K562 (cell line): ENCODE data around the gene IRAK4. TPM values are rescaled to one million over a fixed set of nuclear protein-coding genes. Genes with fewer than 3 reads are reported as not detected.

Source experiments
- ATAC-seq: fragments of 200-7000 bp; cut with Tn5 transposase; 3 replicates; pipeline ENCODE4 v1.9.1; 2020; ENCODE audit warnings: moderate library complexity
- BruUV-seq: library from RNA; stranded (reverse); fragments of 400-500 nt; replicated peaks from 2 replicates; lab custom pipeline; 2021; lab: Mats Ljungman, UMichigan
- CTCF ChIA-PET: fragments of 300-600 bp; formaldehyde crosslinking; extraction: SDS; loops from one replicate; lab custom pipeline; 2021; ENCODE audit warnings: low intra/inter-chr PET ratio; lab: Yijun Ruan, JAX
- POLR2A ChIA-PET: fragments of 300-600, 350-650 bp; sonication (Branson Sonifier 250); formaldehyde crosslinking; extraction: SDS; loops from one replicate; lab custom pipeline; 2021; ENCODE audit warnings: antibody characterized with exemption, inconsistent platforms; lab: Yijun Ruan, JAX
- DNase-seq, 4 experiments: peaks; one replicate each; pipeline versions ENCODE4 v3.0.0 to v3.0.0-alpha.2; 2011 to 2018; ENCODE audit warnings: low spot score in 3 of 4, mixed read lengths in 3 of 4; ENCODE audit errors: extremely low read depth in 1 of 4
- FAIRE-seq: peaks from 2 replicates; lab custom pipeline; 2011; peaks lifted over from hg19 to GRCh38; lab: Jason Lieb, UNC
- H2AFZ ChIP-seq: 2 replicates; pipeline ENCODE4 v1.6.0; 2011; ENCODE audit warnings: low read depth, low read length, control low read depth, inconsistent platforms
- H3K27ac ChIP-seq: fragments of 200-600 bp; 3 replicates; pipeline ENCODE4 v1.8.0; 2011; ENCODE audit warnings: low read depth, mild to moderate bottlenecking, control low read depth, inconsistent platforms, low read length, moderate library complexity, mixed read lengths; ENCODE audit errors: extremely low read depth
- H3K27me3 ChIP-seq, 2 experiments: fragments of 300-600 bp in 1 of 2; 2 replicates in 1 of 2; 3 replicates in 1 of 2; pipeline versions ENCODE4 v1.6.0 to v1.8.0; 2011; ENCODE audit warnings: inconsistent platforms in 2 of 2, low read length in 2 of 2, mild to moderate bottlenecking in 1 of 2, mixed read lengths in 1 of 2, moderate library complexity in 1 of 2; ENCODE audit not compliant: control insufficient read depth in 2 of 2, insufficient read depth in 2 of 2
- H3K36me3 ChIP-seq: fragments of 300-600 bp; 3 replicates; pipeline ENCODE4 v1.8.0; 2011; ENCODE audit warnings: mild to moderate bottlenecking, low read length, inconsistent platforms; ENCODE audit not compliant: control insufficient read depth, insufficient read depth
- H3K4me1 ChIP-seq, 2 experiments: fragments of 200-600 bp in 1 of 2; replicated peaks in 1 of 2; 2 replicates in 1 of 2; 3 replicates in 1 of 2; pipeline versions ENCODE4 v1.5.1 to v1.8.0; 2011; ENCODE audit warnings: inconsistent platforms in 2 of 2, low read length in 2 of 2, mild to moderate bottlenecking in 1 of 2, mixed read lengths in 1 of 2, moderate library complexity in 1 of 2; ENCODE audit not compliant: control insufficient read depth in 2 of 2, insufficient read depth in 2 of 2
- H3K4me2 ChIP-seq: 2 replicates; pipeline ENCODE4 v1.6.1; 2011; ENCODE audit warnings: low read length, control low read depth, inconsistent platforms, mixed read lengths; ENCODE audit not compliant: insufficient read depth
- H3K4me3 ChIP-seq: fragments of 200-600 bp; sonication (generic), shearing (Covaris generic); 2 replicates; pipeline ENCODE4 v1.5.1; 2016; ENCODE audit warnings: control low read depth, inconsistent platforms
- H3K79me2 ChIP-seq: fragments of 200-600 bp; 3 replicates; pipeline ENCODE4 v1.8.0; 2011; ENCODE audit warnings: low read length, inconsistent platforms; ENCODE audit not compliant: control insufficient read depth, insufficient read depth
- H3K9ac ChIP-seq, 2 experiments: 2 replicates each; pipeline versions ENCODE4 v1.6.0 to v1.6.1; 2011; ENCODE audit warnings: low read depth in 2 of 2, low read length in 2 of 2, control low read depth in 1 of 2, inconsistent platforms in 1 of 2, mild to moderate bottlenecking in 1 of 2, mixed read lengths in 1 of 2; ENCODE audit not compliant: insufficient read depth in 1 of 2
- H3K9me1 ChIP-seq: one replicate; pipeline ENCODE4 v1.6.0; 2011; ENCODE audit warnings: inconsistent platforms, mild to moderate bottlenecking, low read length, moderate library complexity; ENCODE audit not compliant: control insufficient read depth, insufficient read depth
- H3K9me3 ChIP-seq: replicated peaks from 2 replicates; pipeline ENCODE4 v1.5.1; 2011; ENCODE audit warnings: low read depth, low read length, inconsistent platforms; ENCODE audit not compliant: control insufficient read depth, insufficient read depth
- H4K20me1 ChIP-seq: replicated peaks from 2 replicates; pipeline ENCODE4 v1.6.1; 2011; ENCODE audit warnings: low read length, inconsistent platforms, mixed read lengths; ENCODE audit not compliant: control insufficient read depth, insufficient read depth
- GATAD2A ChIP-seq: fragments of 450-650 bp; IDR thresholded peaks from 2 replicates; pipeline ENCODE4 v1.6.1; 2017
- NBN ChIP-seq: fragments of 450-650 bp; IDR thresholded peaks from 2 replicates; pipeline ENCODE4 v1.6.1; 2016; ENCODE audit warnings: low read depth, mild to moderate bottlenecking
- NFE2L1 ChIP-seq: fragments of 450-650 bp; IDR thresholded peaks from 2 replicates; pipeline ENCODE4 v1.6.1; 2016; ENCODE audit warnings: missing genetic modification characterization, low read depth, mild to moderate bottlenecking, missing compliant biosample characterization, moderate library complexity, borderline replicate concordance
- NFRKB ChIP-seq: fragments of 450-650 bp; IDR thresholded peaks from 2 replicates; pipeline ENCODE4 v1.6.1; 2016; ENCODE audit warnings: low read depth
- PHB ChIP-seq: fragments of 250-450 bp; sonication (Bioruptor Pico); IDR thresholded peaks from 2 replicates; pipeline ENCODE4 v1.5.0; 2021
- RBM22 ChIP-seq: fragments of 200-400 bp; formaldehyde crosslinking; IDR thresholded peaks from 2 replicates; pipeline ENCODE4 v1.6.1; 2018; ENCODE audit warnings: low read length, low read depth; ENCODE audit not compliant: poor library complexity, severe bottlenecking
- SMAD2 ChIP-seq: fragments of 150-350 bp; IDR thresholded peaks from 2 replicates; pipeline ENCODE4 v1.6.1; 2014; ENCODE audit warnings: low read depth, mild to moderate bottlenecking, low read length
- ZNF212 ChIP-seq: fragments of 450-650 bp; formaldehyde crosslinking; IDR thresholded peaks from 2 replicates; pipeline ENCODE4 v1.4.0; 2020; ENCODE audit warnings: mild to moderate bottlenecking
- ZSCAN29 ChIP-seq: fragments of 450-650 bp; IDR thresholded peaks from 2 replicates; pipeline ENCODE4 v1.6.1; 2017
- WGBS: fragments of 100-300 bp; shearing (Covaris generic); methylation state at CpG from one replicate; pipeline ENCODE4 v1.1.6; 2016; ENCODE audit warnings: low coverage, mixed read lengths; ENCODE audit not compliant: insufficient coverage; ENCODE audit errors: missing lambda C conversion rate; 5-methylcytosine and 5-hydroxymethylcytosine counted together
- in situ Hi-C: fragments of 300-500 bp; cut with MboI; formaldehyde crosslinking; loops from 4 replicates; pipeline ENCODE4 v1.15.0; 2018; ENCODE audit warnings: inconsistent platforms, mixed read lengths
- intact Hi-C: fragments of 100-400 bp; cut with micrococcal nuclease; formaldehyde crosslinking; loops from 2 replicates; pipeline ENCODE4 v1.14.2; 2022
- polyA plus RNA-seq, 8 experiments: library from polyadenylated mRNA; depleted of rRNA in 4 of 8; stranded (reverse) in 5 of 8; unstranded in 3 of 8; fragments of >200 nt; fragmentation: Nextera tagmentation in 2 of 8; fragmentation: Illumina TruSeq in 1 of 8; extraction: Ambion mirVana in 2 of 8; extraction: Trizol in 1 of 8; gene quantifications; 2 replicates each; pipeline versions ENCODE4 v1.2.1 to v1.2.3, GENCODE V29; 2011 to 2014; ENCODE audit warnings: inconsistent platforms in 1 of 8, missing spikeins in 1 of 8
- total RNA-seq, 7 experiments: library from RNA; depleted of rRNA in 6 of 7; stranded (reverse); fragments of >200 nt in 6 of 7; fragmentation: Illumina TruSeq in 2 of 7; extraction: Trizol in 2 of 7; gene quantifications; 2 replicates each; pipeline versions ENCODE4 v1.2.1 to v1.2.3, GENCODE V29; 2011 to 2021; ENCODE audit warnings: low replicate concordance in 1 of 7
- TF ChIP-seq, protein P1 (sequence below), 2 experiments: IDR thresholded peaks; 2 replicates each; pipeline ENCODE4 v1.6.1; 2012; ENCODE audit warnings: improper control_type of control experiment in 2 of 2, low read depth in 2 of 2, low read length in 2 of 2, borderline replicate concordance in 1 of 2

Gene IRAK4
- total and polyA plus RNA-seq, 9 of the 15 experiments (the other 6 are each of a cell fraction or from before 2014, with no cell fraction given) = 10.8 to 34.5 (median 16.0) TPM

DNA sequence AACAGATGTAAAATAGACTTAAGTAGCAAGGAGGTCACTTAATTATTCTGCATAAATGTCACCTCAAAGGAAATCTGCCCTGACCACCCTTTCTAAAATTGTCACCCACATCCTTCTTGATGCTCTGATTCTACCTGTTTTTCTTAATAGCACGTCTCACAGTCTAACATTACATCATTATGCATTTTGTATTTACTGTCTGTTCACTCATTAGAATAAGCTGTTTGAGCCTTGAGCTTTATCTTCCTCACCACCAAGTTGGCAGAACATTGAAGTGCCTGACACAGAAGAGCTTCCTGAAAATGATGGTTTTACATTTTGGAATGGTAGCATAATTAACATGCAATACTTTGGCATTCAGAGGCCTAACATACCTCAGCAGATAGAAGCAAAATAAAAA lies 68.3 kb downstream of the IRAK4 start:
- Histone ChIP-seq H3K4me2 (no peak overlapping the region), H3K27ac (no peak overlapping the region), H3K9ac (no peak overlapping the region), H3K27me3 (no peaks in the 10 kb centered on the region; a peak in 2 of 5 replicates), H3K36me3 (no peaks in the 10 kb centered on the region), H3K9me1 (no peaks in the 10 kb centered on the region), H3K4me3 (no peak overlapping the region), H3K4me1 (peaks cover 0 to 3% of the 10 kb centered on the region in 2 experiments; a peak in 1 of 5 replicates), H3K9me3 (no peaks in the 10 kb centered on the region), H3K79me2 (no peaks in the 10 kb centered on the region), H2AFZ (no peak overlapping the region), H4K20me1 (no peaks in the 10 kb centered on the region)
- ATAC-seq (no peak), FAIRE-seq (no peak), DNase-seq (no peak)
- intact Hi-C loops (no loop called here), in situ Hi-C loops (no loop called here)
- TF ChIP-seq NBN (no peak), GATAD2A (no peak), ZSCAN29 (no peak), SMAD2 (no peak), NFE2L1 (tag) (no peak), PHB (no peak), RBM22 (no peak), NFRKB (no peak), ZNF212 (CRISPR knock-in tag) (no peak)
- TF ChIP-seq, protein P1, sequence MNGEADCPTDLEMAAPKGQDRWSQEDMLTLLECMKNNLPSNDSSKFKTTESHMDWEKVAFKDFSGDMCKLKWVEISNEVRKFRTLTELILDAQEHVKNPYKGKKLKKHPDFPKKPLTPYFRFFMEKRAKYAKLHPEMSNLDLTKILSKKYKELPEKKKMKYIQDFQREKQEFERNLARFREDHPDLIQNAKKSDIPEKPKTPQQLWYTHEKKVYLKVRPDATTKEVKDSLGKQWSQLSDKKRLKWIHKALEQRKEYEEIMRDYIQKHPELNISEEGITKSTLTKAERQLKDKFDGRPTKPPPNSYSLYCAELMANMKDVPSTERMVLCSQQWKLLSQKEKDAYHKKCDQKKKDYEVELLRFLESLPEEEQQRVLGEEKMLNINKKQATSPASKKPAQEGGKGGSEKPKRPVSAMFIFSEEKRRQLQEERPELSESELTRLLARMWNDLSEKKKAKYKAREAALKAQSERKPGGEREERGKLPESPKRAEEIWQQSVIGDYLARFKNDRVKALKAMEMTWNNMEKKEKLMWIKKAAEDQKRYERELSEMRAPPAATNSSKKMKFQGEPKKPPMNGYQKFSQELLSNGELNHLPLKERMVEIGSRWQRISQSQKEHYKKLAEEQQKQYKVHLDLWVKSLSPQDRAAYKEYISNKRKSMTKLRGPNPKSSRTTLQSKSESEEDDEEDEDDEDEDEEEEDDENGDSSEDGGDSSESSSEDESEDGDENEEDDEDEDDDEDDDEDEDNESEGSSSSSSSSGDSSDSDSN (IDR thresholded peaks at IDR 0.05; ENCODE audit: borderline replicate concordance in 1 of 2, low read depth in 2 of 2, low read length in 2 of 2) = no peak
- ChIA-PET CTCF (no interaction called here), POLR2A (interaction anchor here (1.0 kb wide), 1 partner anchor 22 kb away, joined by 4 read pairs; no protein-coding TSS in a partner anchor)
- WGBS = 0% methylated on average over 1 of the region's 1 CpG
- no TSS peak for BruUV-seq
